T47D (cell line): Measurements from ENCODE around the gene SPTBN4.

Experiments
- DNase-seq, 2 experiments: peaks; one replicate each; pipeline versions ENCODE4 v3.0.0 to v3.0.0-alpha.2; 2011 to 2012; ENCODE audit warnings: low read depth in 1 of 2, low spot score in 1 of 2
- JUND ChIP-seq: IDR thresholded peaks from 2 replicates; pipeline ENCODE4 v1.6.1; 2012; ENCODE audit warnings: low read depth
- in situ Hi-C: cut with HindIII; loops from 2 replicates; pipeline ENCODE4 v1.10.0; 2016; ENCODE audit warnings: low sequenced_read_pairs, low pct_unique_long_range_greater_than_20kb

The SPTBN4 gene

GRCh38 chr19:40565910-40566495, 99.2 kb downstream of the SPTBN4 start:
- in situ Hi-C loops, result no loop called here
- no peak for TF ChIP-seq JUND
- no peak for DNase-seq

- TF ChIP-seq JUND, result no peak
- no peak for DNase-seq
Observed at GRCh38 chr19:40567040-40567749, 100.4 kb downstream of the SPTBN4 start.

DNA sequence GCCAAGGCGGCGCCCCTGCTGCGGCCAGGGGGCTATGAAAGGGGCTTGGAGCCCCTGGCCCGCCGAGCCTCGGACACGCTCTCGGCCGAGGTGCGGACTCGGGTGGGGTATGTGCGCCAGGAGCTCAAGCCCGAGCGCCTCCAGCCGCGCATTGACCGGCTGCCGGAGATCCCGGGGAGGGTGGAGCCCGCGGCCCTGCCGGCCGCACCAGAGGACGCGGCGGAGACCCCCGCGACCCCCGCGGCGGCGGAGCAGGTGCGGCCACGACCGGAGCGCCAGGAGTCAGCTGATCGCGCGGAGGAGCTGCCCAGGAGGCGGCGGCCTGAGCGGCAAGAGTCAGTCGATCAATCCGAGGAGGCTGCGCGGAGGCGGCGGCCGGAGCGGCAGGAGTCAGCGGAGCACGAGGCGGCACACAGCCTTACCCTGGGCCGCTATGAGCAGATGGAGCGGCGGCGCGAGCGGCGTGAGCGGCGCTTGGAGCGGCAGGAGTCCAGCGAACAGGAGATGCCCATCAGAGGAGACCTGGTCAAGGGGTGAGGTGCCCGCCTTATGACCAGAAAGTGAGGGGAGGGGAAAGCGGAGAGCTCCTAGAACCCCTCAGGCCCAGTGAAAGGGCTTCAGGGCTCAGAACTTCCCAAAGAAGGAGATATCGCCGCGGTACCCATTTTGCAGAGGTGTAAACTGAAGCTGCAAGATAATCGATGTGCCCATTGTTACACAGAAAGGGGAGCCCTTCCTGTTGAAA, 101.1 kb downstream of the SPTBN4 start:
- DNase-seq, result no peak
- in situ Hi-C loops, result no loop called here
- TF ChIP-seq JUND, result no peak

More at GRCh38 chr19:40567040-40567749, 100.4 kb downstream of the SPTBN4 start:
- in situ Hi-C loops, result no loop called here

DNA sequence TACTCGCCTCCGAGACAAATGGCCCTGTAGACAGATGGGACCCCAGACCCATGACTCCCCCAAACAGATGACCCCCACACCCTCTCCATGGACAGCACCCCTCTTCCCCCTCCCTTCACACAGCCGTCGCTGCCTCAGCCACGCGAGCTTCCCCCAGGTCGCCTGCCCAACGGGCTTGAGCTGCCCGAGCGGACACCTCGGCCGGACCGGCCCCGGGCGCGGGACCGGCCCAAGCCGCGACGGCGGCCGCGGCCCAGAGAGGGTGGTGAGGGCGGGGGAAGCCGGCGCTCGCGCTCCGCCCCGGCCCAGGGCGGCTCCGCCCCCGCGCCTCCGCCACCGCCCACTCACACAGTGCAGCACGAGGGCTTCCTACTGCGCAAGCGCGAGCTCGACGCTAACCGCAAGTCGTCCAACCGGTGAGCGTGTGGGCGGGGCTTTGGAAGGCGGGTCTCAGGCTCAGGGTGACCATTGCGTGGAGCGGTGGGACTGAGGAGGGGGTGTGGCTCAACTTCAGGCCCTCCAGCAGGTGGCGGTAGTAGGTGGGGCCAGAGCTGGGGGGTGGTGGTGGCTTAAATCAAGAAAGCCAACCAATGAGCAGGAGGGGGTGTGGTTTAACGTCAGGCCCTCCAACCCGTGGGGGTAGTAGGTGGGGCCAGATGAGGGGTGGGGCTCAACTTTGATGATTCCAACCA, 103.7 kb downstream of the SPTBN4 start:
- DNase-seq, result peak; percentile 99
- in situ Hi-C loops, result no loop called here
- no peak for TF ChIP-seq JUND

GRCh38 chr19:40571005-40571318, 104.2 kb downstream of the SPTBN4 start:
- no peak for DNase-seq
- TF ChIP-seq JUND, result no peak
- in situ Hi-C loops, result no loop called here

DNA sequence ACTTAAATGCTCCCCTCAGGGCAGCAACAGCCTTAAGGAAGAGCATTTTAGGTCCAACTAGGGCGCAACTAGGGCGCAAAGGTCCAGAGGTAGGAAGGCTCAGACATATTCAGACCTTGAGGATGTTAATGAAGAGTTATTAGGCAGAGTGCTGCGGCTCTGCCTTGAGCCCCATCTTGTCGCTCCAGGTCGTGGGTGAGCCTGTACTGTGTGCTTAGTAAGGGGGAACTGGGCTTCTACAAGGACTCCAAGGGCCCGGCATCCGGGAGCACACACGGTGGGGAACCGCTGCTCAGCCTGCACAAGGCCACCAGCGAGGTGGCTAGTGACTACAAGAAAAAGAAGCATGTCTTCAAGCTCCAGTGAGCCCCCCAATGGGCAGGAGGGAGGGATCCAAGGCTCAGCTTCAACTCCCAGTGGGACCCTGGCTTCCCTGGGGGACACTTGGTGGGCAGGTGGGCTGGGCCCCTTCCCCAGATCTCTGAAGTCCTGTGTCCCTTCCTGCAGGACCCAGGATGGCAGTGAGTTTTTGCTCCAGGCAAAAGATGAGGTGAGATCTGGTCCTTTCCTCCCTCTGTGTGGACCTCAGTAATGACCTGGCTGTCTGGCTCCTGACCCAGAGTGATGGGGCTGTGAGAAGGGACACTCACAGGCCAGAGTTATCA, 105.2 kb downstream of the SPTBN4 start:
- in situ Hi-C loops, result no loop called here
- no peak for DNase-seq
- no peak for TF ChIP-seq JUND

GRCh38 chr19:40575326-40575725, 108.5 kb downstream of the SPTBN4 start:
- in situ Hi-C loops, result no loop called here
- TF ChIP-seq JUND, result no peak
- DNase-seq, result no peak

- no peak for TF ChIP-seq JUND
- in situ Hi-C loops, result no loop called here
- peak in 1 of 2 experiments; percentile 31 for DNase-seq
Observed at GRCh38 chr19:40576151-40576584, 109.4 kb downstream of the SPTBN4 start.

DNA sequence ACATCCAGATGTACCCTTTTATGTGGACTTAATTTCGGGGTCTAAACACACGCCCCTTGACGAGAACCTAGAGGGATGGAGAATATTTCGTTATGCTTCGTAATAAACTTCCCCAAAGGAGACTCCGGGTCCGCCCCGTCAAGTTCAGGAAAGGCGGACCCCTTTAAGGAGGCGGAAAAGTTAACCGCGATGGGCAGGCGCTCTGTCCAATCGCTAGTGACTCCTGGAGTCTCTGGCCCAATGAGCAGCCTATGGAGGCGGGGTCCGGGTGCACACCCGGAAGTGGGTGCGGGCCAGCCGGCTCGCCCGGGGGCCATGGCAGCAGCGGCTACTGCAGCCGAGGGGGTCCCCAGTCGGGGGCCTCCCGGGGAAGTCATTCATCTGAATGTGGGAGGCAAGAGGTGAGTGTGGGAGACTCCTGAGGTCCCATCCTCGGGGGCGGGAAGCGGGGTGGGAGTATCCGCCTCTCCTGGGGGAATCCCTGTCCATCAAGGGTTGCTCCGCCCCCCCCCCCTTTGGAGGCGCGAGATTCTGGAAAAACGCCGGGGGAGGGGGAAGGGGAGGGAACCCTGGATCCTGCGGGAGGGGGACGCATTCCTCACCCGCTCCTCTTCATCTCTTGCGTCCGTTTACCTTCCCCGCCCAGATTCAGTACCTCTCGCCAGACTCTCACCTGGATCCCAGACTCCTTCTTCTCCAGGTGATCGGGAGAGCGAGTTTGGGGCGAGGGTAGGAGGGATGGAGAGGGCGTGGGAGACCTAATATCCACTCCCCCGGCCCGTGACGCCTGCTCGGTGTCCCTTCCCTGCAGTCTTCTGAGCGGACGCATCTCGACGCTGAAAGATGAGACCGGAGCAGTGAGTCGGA, 110.0 kb downstream of the SPTBN4 start, which contains the start of gene SHKBP1:
TSS of gene SHKBP1 (plus strand) at position 289 of the 867 bp plus-strand sequence. CDS start at position 316, 27 bp downstream.
- TF ChIP-seq JUND, result no peak
- DNase-seq, result peak; percentile 95 to 96
- in situ Hi-C loops, result no loop called here

- in situ Hi-C loops, result no loop called here
- DNase-seq, result peak in 1 of 2 experiments; percentile 30
- TF ChIP-seq JUND, result no peak
Observed at GRCh38 chr19:40578442-40578908, 111.7 kb downstream of the SPTBN4 start.

- DNase-seq, result no peak
- TF ChIP-seq JUND, result no peak
- in situ Hi-C loops, result no loop called here
Observed at GRCh38 chr19:40580619-40581018, 113.8 kb downstream of the SPTBN4 start.
